ENCODE results near the gene MYO16.
A peak's percentile ranks its signal among the peaks of the same experiment; 100 is the strongest.

The MYO16 gene

GRCh38 chr13:108629181-108629752 lies at the start of gene MYO16:
MYO16 (plus strand) TSS chr13:108629611; CDS start chr13:108629845, 234 bp downstream.
- no peak for DNase-seq (ENCODE audit: low read depth in 2 of 2)

- DNase-seq (ENCODE audit: low read depth in 2 of 2): no peak
Measured at GRCh38 chr13:108586826-108587225, 42.6 kb upstream of the MYO16 start.

- DNase-seq (ENCODE audit: low read depth in 2 of 2): no peak
Measured at GRCh38 chr13:108588516-108588915, 40.9 kb upstream of the MYO16 start.

GRCh38 chr13:108594153-108594552 lies 35.3 kb upstream of the MYO16 start:
- no peak for DNase-seq (ENCODE audit: low read depth in 2 of 2)

GRCh38 chr13:108595436-108596274 lies 33.8 kb upstream of the MYO16 start:
- no peak for DNase-seq (ENCODE audit: low read depth in 2 of 2)

GRCh38 chr13:108597943-108598342 lies 31.5 kb upstream of the MYO16 start:
- no peak for DNase-seq (ENCODE audit: low read depth in 2 of 2)

DNA sequence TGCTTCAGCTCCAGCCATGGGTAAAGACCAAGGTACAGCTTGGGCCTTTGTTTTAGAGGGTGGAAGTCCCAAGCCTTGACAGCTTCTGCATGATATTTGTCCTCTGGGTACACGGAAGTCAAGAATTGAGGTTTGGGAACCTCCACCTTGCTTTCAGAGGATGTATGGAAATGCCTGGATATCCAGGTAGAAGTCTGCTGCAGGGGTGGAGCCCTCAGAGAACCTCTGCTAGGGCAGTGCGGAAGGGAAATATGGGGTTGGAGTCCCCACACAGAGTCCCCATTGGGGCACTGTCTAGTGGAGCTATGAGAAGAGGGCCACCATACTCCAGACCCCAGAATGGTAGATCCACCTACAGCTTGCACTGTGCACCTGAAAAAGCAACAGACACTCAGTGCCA lies 23.0 kb upstream of the MYO16 start:
- no peak for DNase-seq (ENCODE audit: low read depth in 2 of 2)

DNA sequence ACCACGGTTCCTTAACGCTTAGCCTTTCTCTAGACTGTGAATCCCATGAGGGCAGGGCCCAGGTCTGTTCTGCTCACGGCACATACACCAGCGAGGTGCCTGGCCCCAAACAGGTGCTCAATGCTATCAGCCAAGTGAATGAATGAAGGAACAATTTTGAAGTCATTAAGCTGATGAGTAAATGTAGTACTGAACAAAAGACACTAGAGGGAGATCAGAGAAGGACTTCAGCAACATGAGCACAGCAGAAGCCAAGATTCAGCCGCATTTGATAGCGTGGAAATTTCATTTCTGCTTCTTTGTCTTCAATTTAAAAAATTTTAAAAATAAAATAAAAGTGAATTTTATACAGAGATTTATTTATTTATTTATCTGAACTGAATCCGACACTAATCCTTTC lies 20.1 kb upstream of the MYO16 start:
- DNase-seq (ENCODE audit: low read depth in 2 of 2): peak; percentile 1

DNA sequence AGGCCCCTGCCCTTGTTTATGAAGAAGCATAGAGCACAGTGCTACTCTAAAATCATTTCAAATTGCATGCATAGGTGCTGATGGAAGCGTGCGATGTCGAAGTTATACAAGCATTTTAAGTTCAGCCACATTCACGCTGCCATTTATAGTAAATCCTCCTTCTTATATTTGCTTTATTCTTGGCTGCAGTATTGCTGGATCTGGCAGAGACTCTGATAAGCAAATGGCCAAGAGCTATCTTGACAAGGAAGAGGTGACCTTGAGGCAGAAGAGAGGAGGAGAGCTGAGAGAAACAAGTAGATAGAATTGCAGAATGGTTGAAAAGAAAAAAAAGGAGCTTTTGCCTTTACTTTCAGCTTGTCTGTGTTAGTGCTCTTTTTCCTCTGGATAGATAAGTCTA lies 18.9 kb upstream of the MYO16 start:
- no peak for DNase-seq (ENCODE audit: low read depth in 2 of 2)

DNA sequence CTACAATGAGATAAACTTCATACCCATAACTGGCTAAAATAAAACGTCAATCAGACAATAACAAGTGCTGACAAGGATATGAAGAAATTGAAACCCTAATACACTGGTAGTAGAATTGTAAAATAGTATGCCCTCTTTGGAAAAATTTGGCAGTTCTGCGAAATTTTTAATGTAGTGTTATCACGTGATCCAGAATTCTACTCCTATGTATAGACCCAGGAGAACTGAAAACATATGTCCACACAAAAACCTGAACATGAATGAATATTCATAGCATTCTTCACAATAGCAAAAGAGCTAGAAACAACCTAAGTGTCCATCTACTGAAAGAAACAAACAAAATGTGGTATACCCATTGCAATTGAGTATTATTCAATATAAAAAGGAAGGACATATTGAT lies 14.2 kb upstream of the MYO16 start:
- no peak for DNase-seq (ENCODE audit: low read depth in 2 of 2)

DNA sequence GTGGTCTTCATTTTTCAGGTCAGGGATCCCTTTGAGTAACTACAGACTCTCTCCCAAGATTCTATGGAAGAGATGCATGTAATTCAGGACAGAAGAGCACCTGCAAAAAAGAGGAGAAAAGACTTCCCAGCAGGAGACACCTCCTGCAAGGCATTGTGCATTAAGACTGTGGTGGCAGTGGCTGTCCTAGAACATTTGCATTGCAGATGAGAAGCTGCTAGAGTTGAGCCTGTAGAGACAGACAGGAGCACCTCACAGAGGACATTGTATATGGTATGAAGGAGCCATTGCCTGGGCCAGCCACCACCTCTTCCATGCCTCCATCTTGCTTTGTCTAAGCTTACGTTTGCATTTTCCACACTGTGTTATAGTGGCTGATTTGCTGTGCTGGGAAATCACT lies 11.2 kb upstream of the MYO16 start:
- DNase-seq (ENCODE audit: low read depth in 2 of 2): no peak

DNA sequence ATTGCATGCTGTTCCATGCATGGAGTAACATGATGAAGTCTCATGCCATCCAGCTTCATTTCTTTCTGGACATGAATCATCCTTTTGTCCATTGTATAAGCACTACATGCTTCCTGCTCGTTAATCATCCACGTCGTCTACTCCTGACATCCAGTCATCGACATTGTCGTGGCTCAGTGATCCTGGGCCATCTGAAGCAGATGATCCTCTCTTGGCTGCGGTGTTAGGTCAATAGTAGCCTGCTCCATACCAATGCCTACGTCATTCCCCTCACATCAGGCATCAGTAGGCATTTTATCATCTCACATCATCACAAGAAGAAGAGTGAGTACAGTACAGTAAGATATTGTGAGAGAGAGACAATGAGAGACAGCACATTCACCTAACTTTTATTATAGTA lies 7.9 kb upstream of the MYO16 start:
- no peak for DNase-seq (ENCODE audit: low read depth in 2 of 2)

DNA sequence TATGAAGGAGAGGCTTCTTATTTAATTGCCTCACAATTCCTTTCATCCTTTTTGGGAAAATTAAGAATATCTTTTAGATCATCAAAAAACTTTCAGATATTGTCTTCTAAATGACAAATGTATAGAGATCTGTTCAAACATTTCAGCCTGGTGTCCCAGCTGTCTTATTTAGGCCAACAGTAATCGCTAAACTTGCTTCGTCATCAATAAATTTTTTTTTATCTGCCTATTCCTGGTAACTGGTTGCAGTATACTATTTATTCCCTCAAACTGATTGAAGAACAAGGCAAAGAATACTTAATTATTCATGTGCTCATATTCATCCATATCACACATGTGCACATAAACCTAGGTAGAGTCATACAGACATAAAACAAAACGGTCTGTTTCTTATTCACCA lies 5.3 kb upstream of the MYO16 start:
- DNase-seq (ENCODE audit: low read depth in 2 of 2): no peak

- no peak for DNase-seq (ENCODE audit: low read depth in 2 of 2)
Measured at GRCh38 chr13:108624979-108625378, 4.4 kb upstream of the MYO16 start.

GRCh38 chr13:108629988-108630387 lies 577 bp downstream of the MYO16 start:
- no peak for DNase-seq (ENCODE audit: low read depth in 2 of 2)

GRCh38 chr13:108632649-108633167 lies 3.3 kb downstream of the MYO16 start:
- DNase-seq (ENCODE audit: low read depth in 2 of 2): no peak

DNA sequence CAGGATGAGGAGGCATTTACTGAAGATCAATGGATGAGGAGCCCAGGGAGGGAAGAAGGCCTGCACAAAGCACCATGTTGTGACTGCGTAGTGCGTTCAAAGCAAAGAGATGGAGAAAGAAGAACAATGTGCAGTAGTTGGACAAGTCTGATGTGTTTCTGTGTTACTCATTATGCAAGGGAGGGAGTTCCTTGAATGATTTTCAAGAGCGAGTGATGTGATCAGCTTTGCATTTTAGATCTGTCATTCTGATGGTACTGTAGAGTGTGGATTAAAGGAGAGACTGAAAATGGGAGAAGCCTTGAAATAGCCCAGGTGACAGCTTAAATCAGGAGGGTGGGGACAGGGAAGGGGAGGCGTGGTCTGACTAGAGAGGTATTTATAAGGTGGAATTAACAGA lies 9.5 kb downstream of the MYO16 start:
- no peak for DNase-seq (ENCODE audit: low read depth in 2 of 2)

DNA sequence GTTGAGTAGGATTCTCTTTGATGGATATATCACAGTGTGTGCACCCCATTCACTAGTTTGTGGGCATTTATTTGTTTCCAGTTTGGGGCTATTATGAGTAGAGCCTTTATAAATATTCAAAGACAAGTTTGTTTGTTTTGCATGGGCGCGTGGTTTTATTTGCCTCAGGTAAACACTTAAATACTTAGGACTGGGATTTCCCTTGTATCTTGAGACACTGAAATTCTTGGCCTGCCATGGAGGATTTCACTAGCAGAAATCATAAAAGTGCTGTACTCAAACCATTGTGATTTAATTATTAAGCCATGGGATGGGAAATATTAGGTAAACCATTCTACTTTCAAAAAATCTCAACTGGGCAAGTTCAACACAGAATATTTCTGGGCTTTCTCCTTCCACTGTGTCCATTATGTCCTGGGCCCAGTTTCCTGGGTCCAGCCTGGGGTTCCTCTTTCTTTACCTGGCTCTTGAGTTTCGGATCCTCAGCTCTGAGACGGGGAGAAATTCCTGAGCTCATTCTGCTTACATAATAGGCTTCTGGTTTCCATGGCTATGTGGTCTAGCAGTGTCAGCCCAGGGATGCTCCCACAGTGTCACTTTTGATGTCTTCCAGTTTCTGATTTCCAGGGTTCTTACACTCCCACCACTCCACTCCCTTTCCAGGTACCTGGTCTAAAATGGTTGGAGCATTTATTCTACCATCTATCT lies 14.4 kb downstream of the MYO16 start:
- DNase-seq (ENCODE audit: low read depth in 2 of 2): no peak

DNA sequence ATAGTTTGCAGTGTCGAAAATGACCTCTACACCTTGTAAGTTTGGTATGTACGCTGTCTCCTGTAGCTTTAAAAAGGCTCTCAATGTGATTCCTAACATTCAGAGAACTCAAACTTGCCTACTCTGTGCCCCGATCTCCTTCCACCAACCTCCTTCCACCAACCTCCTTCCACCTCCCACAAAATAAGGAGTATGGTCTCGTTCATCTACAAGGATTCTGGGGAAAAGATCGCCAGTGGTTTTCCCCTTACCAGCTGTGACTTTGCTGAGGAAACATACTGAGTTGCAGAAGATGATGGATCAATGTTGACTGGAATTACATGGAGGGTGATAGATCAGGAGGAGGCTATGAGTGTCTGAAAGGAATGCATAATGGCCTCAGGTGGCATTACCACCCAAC lies 16.0 kb downstream of the MYO16 start:
- DNase-seq (ENCODE audit: low read depth in 2 of 2): no peak

GRCh38 chr13:108650271-108650670 lies 20.9 kb downstream of the MYO16 start:
- DNase-seq (ENCODE audit: low read depth in 2 of 2): no peak

GRCh38 chr13:108656742-108657141 lies 27.3 kb downstream of the MYO16 start:
- no peak for DNase-seq (ENCODE audit: low read depth in 2 of 2)

GRCh38 chr13:108657519-108657918 lies 28.1 kb downstream of the MYO16 start:
- DNase-seq (ENCODE audit: low read depth in 2 of 2): no peak

DNA sequence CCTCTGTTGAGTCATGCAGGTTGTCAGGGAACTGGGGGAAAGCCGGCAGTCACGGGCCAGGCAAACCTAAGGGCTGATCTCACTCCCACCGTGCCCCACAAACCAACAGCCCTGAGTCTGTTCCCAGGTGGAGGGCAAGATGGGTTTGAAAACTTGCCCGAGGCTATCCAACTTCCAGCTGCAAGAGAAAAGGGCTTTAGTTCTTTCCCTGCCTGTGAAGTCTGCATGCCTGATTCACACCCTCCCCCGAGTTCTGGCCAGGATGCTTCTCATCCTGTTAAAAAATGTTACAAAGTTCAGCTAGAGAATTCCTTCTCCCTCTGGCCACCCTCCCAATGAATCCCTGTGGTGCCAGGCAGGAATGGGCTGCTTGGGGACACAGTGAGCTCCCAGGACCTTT lies 33.1 kb downstream of the MYO16 start:
- no peak for DNase-seq (ENCODE audit: low read depth in 2 of 2)

Data from fibroblast of skin of left biceps (primary cell).